ENCODE data around the gene TOP2B. TPM values are rescaled to one million over a fixed set of nuclear protein-coding genes. Genes with fewer than 3 reads are reported as not detected.
A peak's percentile ranks its signal among the peaks of the same experiment; 100 is the strongest.

TOP2B gene
- total RNA-seq, 1 experiment from 2014 or later = 55.1 TPM

DNA sequence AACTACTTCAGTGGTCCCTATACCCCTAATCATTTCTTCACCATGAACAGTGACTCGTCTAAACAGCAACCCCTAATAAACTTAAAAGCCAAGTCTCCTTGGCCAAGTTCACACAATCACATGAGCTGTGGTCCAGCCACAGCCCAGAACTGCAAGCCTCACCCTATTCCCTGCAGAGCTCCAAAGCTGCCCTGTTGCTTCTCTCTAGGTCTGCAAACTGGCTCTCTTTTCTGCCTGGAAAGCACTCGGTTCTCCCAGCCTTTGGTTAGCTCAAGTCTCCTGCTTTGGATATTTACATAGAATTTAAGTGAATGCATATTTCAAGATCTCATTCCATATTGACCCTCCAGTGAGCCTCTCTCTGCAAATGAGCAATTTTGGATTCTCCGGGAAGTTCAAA lies 107.0 kb downstream of the TOP2B start:
- DNase-seq (ENCODE audit: low read depth) = peak; percentile 20

DNA sequence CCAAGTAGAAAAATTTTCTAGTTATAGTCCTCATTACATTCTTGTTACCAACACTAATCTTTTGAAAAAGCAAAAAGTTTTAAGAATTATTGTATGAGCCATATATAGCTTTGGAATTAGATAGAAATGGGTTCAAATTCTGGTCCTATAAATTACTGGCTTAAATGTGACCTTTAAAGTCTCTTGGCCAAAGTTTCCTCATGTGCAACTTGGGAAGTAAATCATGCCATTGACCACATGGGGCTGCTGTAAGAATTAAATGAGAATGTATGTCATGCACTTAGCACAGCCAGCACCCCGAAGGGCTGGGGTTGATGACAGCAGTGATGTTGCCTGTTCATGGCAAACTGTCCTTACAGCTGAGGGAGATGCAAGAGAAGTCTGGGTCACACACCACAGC lies 108.3 kb downstream of the TOP2B start:
- DNase-seq (ENCODE audit: low read depth) = peak; percentile 14

GRCh38 chr3:25555695-25556437 lies 108.8 kb downstream of the TOP2B start:
- DNase-seq (ENCODE audit: low read depth) = no peak

GRCh38 chr3:25554376-25554775 lies 110.3 kb downstream of the TOP2B start:
- no peak for DNase-seq (ENCODE audit: low read depth)

DNA sequence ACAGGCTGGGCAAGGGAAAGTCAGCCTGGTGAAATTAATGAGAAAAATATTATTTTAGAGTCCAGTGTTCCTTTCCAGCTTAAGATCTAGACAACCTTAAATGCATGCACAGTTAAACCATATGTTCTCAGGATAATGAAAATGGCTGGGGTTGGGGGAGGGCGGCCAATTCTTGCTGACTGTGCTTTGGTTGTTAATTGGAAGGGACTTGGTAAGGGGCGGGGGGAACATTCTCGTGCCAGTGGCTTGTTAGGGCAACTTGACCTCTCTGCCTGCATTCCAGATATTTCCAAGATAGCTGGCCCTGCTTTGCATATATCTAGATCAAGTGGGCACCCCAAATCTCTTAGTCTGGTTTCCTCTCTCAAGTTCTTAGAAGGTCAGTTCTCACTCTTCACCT lies 112.5 kb downstream of the TOP2B start:
- DNase-seq (ENCODE audit: low read depth) = no peak

DNA sequence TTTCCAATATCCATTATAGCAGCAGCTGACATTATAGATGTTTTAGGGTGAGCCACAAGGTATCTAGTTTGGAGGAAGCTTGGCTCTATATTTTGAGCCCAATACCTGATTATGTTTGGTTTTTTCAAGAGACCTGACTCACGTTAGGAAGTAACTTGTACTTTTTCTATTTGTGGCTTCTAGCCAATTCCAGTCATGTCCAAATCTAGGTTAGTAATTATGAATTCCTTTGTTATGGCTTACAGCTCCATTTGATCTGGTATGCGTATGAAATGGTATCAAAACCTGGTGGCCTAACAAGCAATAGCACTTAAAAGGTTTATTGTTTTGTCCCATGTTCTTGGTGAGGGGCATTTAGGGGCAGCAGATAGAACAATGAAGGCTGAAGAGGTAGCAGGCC lies 115.9 kb downstream of the TOP2B start:
- DNase-seq (ENCODE audit: low read depth) = peak; percentile 28

DNA sequence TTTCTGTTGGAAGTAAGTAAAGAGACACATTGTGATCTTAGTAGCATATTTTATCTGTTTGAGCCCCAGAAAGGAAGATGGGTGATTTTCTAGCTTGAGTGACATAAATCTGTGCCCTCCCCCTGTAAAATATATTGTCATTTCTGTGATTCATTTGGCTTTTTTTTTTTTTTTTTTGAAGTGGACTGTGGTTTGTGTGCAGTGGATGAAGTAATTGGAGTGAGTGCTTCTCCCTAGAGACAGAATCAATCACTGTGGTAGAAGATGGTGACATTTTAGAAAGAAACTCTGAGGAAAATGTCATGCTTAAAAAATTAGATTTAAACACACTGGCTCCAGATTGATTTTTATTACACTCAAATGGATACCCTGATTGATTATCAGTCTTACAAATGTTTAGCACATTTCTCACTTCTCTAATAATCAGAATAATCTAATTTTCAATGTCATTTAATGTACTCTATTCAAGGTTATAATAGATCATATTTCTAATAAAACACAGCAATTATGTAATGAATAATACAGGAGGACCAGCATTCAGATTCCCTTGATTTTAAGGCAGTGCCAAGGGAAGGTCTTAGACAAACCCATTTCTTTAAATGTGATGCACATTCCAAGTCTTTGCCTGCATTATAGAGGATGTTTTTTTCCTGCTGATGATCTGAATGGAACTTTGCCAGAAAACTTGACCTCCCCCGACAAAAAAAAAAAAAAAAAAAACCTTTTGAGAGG lies 116.6 kb downstream of the TOP2B start:
- peak; percentile 58 for DNase-seq (ENCODE audit: low read depth)

Other genes with a start within 250 kb of the TOP2B start
- gene RARB, start 236.6 kb downstream of the TOP2B start, total RNA-seq (2014; rRNA removed; shearing (Covaris generic)) = 37.1 and 40.2 TPM in 2 replicates
- gene NGLY1, start 118.5 kb upstream of the TOP2B start, total RNA-seq (2014; rRNA removed; shearing (Covaris generic)) = 32.6 and 35.8 TPM in 2 replicates
- 10.2 and 21.8 TPM in 2 replicates for gene OXSM, start 125.2 kb upstream of the TOP2B start, total RNA-seq (2014; rRNA removed; shearing (Covaris generic))